Measurements from ENCODE around the gene TCF7L2.

The TCF7L2 gene

GRCh38 chr10:112991888-112992491 is 41.9 kb downstream of the TCF7L2 start:
- peak in 35 of 56 donors; percentile 6 to 61 (median 29) for DNase-seq

GRCh38 chr10:112996462-112996861 is 46.4 kb downstream of the TCF7L2 start:
- no peak for DNase-seq

- no peak for DNase-seq
Measured at GRCh38 chr10:112999102-112999501, 49.1 kb downstream of the TCF7L2 start.

GRCh38 chr10:113000442-113000841 is 50.4 kb downstream of the TCF7L2 start:
- no peak for DNase-seq

GRCh38 chr10:113000876-113001598 is 51.0 kb downstream of the TCF7L2 start:
- DNase-seq, result no peak

GRCh38 chr10:113001599-113002448 is 51.8 kb downstream of the TCF7L2 start:
- DNase-seq, result no peak

- peak in 3 of 56 donors; percentile 6 to 18 (median 9) for DNase-seq
Measured at GRCh38 chr10:113002449-113002777, 52.4 kb downstream of the TCF7L2 start.

GRCh38 chr10:113003052-113003451 is 53.0 kb downstream of the TCF7L2 start:
- peak in 28 of 56 donors; percentile 9 to 59 (median 29) for DNase-seq

- no peak for DNase-seq
Measured at GRCh38 chr10:113004069-113004618, 54.1 kb downstream of the TCF7L2 start.

- DNase-seq, result no peak
Measured at GRCh38 chr10:113005380-113005779, 55.3 kb downstream of the TCF7L2 start.

GRCh38 chr10:113006656-113007342 is 56.8 kb downstream of the TCF7L2 start:
- DNase-seq, result no peak

GRCh38 chr10:113007343-113007771 is 57.3 kb downstream of the TCF7L2 start:
- DNase-seq, result no peak

- DNase-seq, result no peak
Measured at GRCh38 chr10:113007821-113008220, 57.8 kb downstream of the TCF7L2 start.

GRCh38 chr10:113011592-113012374 is 61.7 kb downstream of the TCF7L2 start:
- DNase-seq, result no peak

- DNase-seq, result no peak
Measured at GRCh38 chr10:113015201-113015600, 65.2 kb downstream of the TCF7L2 start.

GRCh38 chr10:113017376-113017775 is 67.3 kb downstream of the TCF7L2 start:
- no peak for DNase-seq

- DNase-seq, result no peak
Measured at GRCh38 chr10:113018034-113018433, 68.0 kb downstream of the TCF7L2 start.

GRCh38 chr10:113019096-113019495 is 69.0 kb downstream of the TCF7L2 start:
- no peak for DNase-seq

- DNase-seq, result no peak
Measured at GRCh38 chr10:113019692-113020474, 69.8 kb downstream of the TCF7L2 start.

- DNase-seq, result no peak
Measured at GRCh38 chr10:113020475-113020753, 70.4 kb downstream of the TCF7L2 start.
